GM18499 (cell line): Measurements from ENCODE around the gene SIK3.

ENCODE experiments used
- ATAC-seq: cut with Tn5 transposase; IDR thresholded peaks from one replicate; pipeline ENCODE4 v1.9.1; 2021; ENCODE audit warnings: moderate number of reproducible peaks; ENCODE audit not compliant: insufficient read depth, unreplicated experiment

SIK3 gene

GRCh38 chr11:117016747-117017146 lies 81.5 kb downstream of the SIK3 start:
- ATAC-seq: no peak

GRCh38 chr11:117016246-117016645 lies 82.0 kb downstream of the SIK3 start:
- ATAC-seq: no peak

- no peak for ATAC-seq
Measured at GRCh38 chr11:117011541-117011898, 86.7 kb downstream of the SIK3 start.

- no peak for ATAC-seq
Measured at GRCh38 chr11:117010808-117011540, 87.3 kb downstream of the SIK3 start.

- ATAC-seq: no peak
Measured at GRCh38 chr11:117009905-117010605, 88.2 kb downstream of the SIK3 start.

GRCh38 chr11:117005758-117006157 lies 92.5 kb downstream of the SIK3 start:
- ATAC-seq: no peak

- no peak for ATAC-seq
Measured at GRCh38 chr11:117002639-117003299, 95.5 kb downstream of the SIK3 start.

- no peak for ATAC-seq
Measured at GRCh38 chr11:117000014-117000737, 98.1 kb downstream of the SIK3 start.

- ATAC-seq: no peak
Measured at GRCh38 chr11:116997071-116997470, 101.2 kb downstream of the SIK3 start.

- no peak for ATAC-seq
Measured at GRCh38 chr11:116994195-116994594, 104.0 kb downstream of the SIK3 start.

GRCh38 chr11:116993599-116993998 lies 104.6 kb downstream of the SIK3 start:
- ATAC-seq: no peak

GRCh38 chr11:116991491-116991890 lies 106.7 kb downstream of the SIK3 start:
- no peak for ATAC-seq

GRCh38 chr11:116990811-116991210 lies 107.4 kb downstream of the SIK3 start:
- no peak for ATAC-seq

- ATAC-seq: no peak
Measured at GRCh38 chr11:116990061-116990473, 108.2 kb downstream of the SIK3 start.

GRCh38 chr11:116989184-116989583 lies 109.0 kb downstream of the SIK3 start:
- ATAC-seq: no peak

GRCh38 chr11:116986521-116987105 lies 111.6 kb downstream of the SIK3 start:
- no peak for ATAC-seq

- ATAC-seq: no peak
Measured at GRCh38 chr11:116984589-116984988, 113.6 kb downstream of the SIK3 start.

GRCh38 chr11:116984186-116984585 lies 114.0 kb downstream of the SIK3 start:
- ATAC-seq: no peak

GRCh38 chr11:116981266-116981885 lies 116.9 kb downstream of the SIK3 start:
- ATAC-seq: no peak
